Liver (tissue), 3 donors: ENCODE measurements around the gene IFNAR2.

Source experiments
- ATF3 ChIP-seq: IDR thresholded peaks from 2 replicates; pipeline ENCODE4 v1.6.1; 2016; ENCODE audit warnings: antibody characterized with exemption
- CTCF ChIP-seq: fragments of 150-350 bp; IDR thresholded peaks from 2 replicates; pipeline ENCODE4 v1.5.1; 2017; ENCODE audit warnings: improper control_type of control experiment, low read depth, low read length; ENCODE audit not compliant: missing input control
- EGR1 ChIP-seq, 2 donors: IDR thresholded peaks; 2 replicates each; pipeline ENCODE4 v1.6.1; 2016 to 2018; ENCODE audit warnings: antibody characterized with exemption in 2 of 2, low read depth in 2 of 2
- FOXA1 ChIP-seq: IDR thresholded peaks from 2 replicates; pipeline ENCODE4 v1.6.1; 2016; ENCODE audit warnings: antibody characterized with exemption
- JUND ChIP-seq, 2 donors: IDR thresholded peaks; 2 replicates each; pipeline ENCODE4 v1.6.1; 2016; ENCODE audit warnings: antibody characterized with exemption in 2 of 2
- MAX ChIP-seq: IDR thresholded peaks from 2 replicates; pipeline ENCODE4 v1.6.1; 2016; ENCODE audit warnings: antibody characterized with exemption
- RAD21 ChIP-seq, 2 donors: IDR thresholded peaks; 2 replicates each; pipeline ENCODE4 v1.6.1; 2016; ENCODE audit warnings: antibody characterized with exemption in 2 of 2, mild to moderate bottlenecking in 2 of 2
- REST ChIP-seq: IDR thresholded peaks from 2 replicates; pipeline ENCODE4 v1.6.1; 2016; ENCODE audit warnings: antibody characterized with exemption, mild to moderate bottlenecking
- RXRA ChIP-seq, 2 donors: IDR thresholded peaks; 2 replicates each; pipeline ENCODE4 v1.6.1; 2017 to 2018; ENCODE audit warnings: antibody characterized with exemption in 2 of 2, mild to moderate bottlenecking in 1 of 2
- SP1 ChIP-seq: IDR thresholded peaks from 2 replicates; pipeline ENCODE4 v1.6.1; 2018; ENCODE audit warnings: antibody characterized with exemption, mild to moderate bottlenecking
- TAF1 ChIP-seq: conservative IDR thresholded peaks from 2 replicates; pipeline ENCODE4 v1.6.1; 2016; ENCODE audit warnings: antibody characterized with exemption, mild to moderate bottlenecking
- YY1 ChIP-seq: IDR thresholded peaks from 2 replicates; pipeline ENCODE4 v1.6.1; 2016; ENCODE audit warnings: antibody characterized with exemption, mild to moderate bottlenecking
- ZBTB33 ChIP-seq: IDR thresholded peaks from 2 replicates; pipeline ENCODE4 v1.6.1; 2016; ENCODE audit warnings: antibody characterized with exemption
- donor health status: healthy.
- donor health status: healthy.

- TF ChIP-seq CTCF = no peak
- TF ChIP-seq EGR1 (IDR thresholded peaks at IDR 0.05; ENCODE audit: low read depth in 2 of 2) = no peak
- no peak for TF ChIP-seq YY1
- no peak for TF ChIP-seq RXRA (IDR thresholded peaks at IDR 0.05)
- no peak for TF ChIP-seq ZBTB33
- TF ChIP-seq REST = no peak
- no peak for TF ChIP-seq SP1
- TF ChIP-seq MAX = no peak
- TF ChIP-seq ATF3 = no peak
- TF ChIP-seq JUND (IDR thresholded peaks at IDR 0.05) = no peak
- TF ChIP-seq TAF1 = no peak
- no peak for TF ChIP-seq FOXA1
- no peak for TF ChIP-seq RAD21 (IDR thresholded peaks at IDR 0.05)
Measured at GRCh38 chr21:33273044-33273443, 43.3 kb downstream of the IFNAR2 start.
